ENCODE results near the gene NPIPA3. TPM values are rescaled to one million over a fixed set of nuclear protein-coding genes. Genes with fewer than 3 reads are reported as not detected.
"Not testable (repeated sequence)": the region's sequence is repeated elsewhere in the genome, so short reads cannot be mapped to it uniquely, and the experiment has no call there.

The NPIPA3 gene
- 2.9 TPM for polyA plus RNA-seq (2012; ENCODE audit: missing spikeins)

DNA sequence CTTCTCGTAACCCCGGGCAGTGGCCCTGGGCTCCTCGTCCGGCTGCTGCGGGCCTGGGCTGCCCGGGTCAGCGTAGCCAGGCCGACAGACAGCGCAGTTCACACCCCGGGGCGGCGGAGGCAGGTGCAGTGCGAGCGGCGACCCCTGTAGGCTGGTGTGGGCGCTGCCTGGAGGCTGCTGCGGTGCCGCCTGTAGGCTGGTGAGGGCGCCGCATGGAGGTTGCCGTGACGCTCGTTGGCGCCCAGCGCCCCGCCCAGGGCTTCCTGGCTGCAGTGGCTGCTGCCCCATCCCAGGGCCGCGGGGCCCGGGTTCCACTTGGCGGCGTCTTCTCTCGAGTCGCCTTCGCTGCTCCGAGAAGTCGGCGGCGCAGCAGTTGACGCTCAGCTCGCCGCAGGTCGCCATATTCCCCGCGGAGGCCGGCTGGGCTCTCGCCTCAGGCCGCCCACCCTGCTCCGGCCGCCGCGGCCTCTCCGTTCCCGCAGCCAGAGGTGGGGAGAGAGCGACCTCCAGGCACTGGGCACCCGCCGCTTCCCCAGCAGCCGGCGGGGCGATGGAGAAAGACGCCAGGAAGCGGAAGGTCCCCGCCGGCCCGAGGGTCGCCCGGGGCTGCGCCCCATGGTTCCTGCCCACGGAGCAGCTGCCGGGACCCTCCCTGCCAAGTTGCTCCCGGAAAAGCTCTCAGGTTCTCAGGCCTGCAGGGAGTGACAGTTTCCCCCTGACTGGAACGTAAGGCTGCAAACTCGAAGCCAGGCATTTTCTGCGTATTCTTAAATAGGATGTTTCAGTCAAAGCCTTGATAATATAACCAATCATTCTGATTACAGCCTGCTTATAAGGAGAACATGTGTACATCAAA lies at the start of gene NPIPA3:
Gene NPIPA3, plus strand, starts transcription at position 256 of the 856 bp plus-strand sequence. CDS start 5,533 bp downstream, outside the sequence.
- FAIRE-seq, result peak; percentile 92
- DNase-seq (ENCODE audit: insufficient read length), result not testable (repeated sequence)

DNA sequence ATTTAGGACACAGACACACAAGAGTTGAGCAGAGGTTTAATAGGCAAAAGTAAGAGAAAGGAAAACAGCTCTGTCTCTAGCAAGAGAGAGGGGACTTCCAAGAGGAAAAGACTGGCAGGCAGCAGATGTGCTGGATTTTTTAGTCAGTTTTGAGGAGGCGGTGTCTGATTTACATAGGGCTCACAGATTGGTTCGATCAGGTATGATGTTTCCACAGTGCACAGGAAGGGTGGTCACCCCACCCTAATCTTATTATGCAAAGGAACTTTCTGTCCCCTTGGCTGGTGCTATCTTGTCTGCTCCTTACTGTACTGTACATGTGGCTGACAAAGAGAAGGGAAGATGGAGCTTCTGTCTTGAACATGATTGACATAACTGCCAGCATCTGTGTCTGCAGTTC lies 45.1 kb upstream of the NPIPA3 start:
- DNase-seq (ENCODE audit: insufficient read length) (peak; percentile 33), FAIRE-seq (peak; percentile 68)
- TF ChIP-seq POLR2A (IDR thresholded peaks at IDR 0.05; ENCODE audit: low read depth, low read length) (peak; percentile 53), TAF1 (IDR thresholded peaks at IDR 0.05; ENCODE audit: borderline replicate concordance, low read depth, low read length) (peak; percentile 28; the same call in 1 of the 2 replicates), POLR2AphosphoS5 (IDR thresholded peaks at IDR 0.05; ENCODE audit: low read depth, low read length) (no peak)

DNA sequence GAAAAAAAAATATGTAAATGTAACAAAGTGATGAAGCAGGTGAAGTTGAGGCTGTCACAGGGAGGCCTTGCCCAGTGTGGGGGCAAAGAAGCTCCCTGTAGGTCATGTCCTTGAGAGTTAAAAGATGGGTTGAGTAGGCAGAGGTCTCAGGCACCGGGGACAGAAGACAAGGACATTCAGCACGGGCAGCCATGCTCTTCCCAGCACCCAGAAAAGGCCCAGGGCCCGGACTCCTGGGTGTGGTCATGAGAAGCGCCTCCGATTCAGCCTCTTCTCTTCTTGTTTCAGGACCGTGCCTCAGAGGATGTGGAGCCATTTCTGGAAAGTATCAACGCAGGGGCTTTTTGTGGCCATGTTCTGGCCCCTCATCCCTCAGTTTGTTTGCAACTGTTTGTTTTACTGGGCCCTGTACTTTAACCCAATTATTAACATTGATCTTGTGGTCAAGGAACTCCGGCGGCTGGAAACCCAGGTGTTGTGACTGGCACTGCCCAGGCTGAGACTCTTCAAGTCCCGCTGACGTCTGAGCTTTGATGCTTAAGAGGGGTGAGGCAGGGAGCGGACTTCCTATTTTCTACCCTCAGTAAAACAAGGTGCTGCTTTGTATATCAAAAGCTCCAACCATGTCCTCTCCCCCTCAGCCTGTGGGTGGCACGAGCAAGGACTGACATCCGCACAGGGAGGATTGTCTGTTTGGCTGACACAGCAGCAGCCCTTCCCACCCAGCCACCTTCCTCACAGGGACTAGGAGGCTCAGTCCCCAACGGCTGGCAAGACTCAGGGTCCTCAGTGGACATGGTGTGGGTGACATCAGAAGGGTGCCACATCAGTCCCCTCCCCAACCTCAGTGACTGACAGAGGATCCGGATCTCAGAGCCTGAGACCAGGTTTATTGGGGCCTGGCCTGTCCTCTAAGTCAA lies 35.6 kb upstream of the NPIPA3 start:
- TF ChIP-seq TAF1 (IDR thresholded peaks at IDR 0.05; ENCODE audit: borderline replicate concordance, low read depth, low read length), result no peak
- no peak for TF ChIP-seq POLR2AphosphoS5 (IDR thresholded peaks at IDR 0.05; ENCODE audit: low read depth, low read length)
- no peak for TF ChIP-seq POLR2A (IDR thresholded peaks at IDR 0.05; ENCODE audit: low read depth, low read length)
- FAIRE-seq, result no peak
- DNase-seq (ENCODE audit: insufficient read length), result no peak

DNA sequence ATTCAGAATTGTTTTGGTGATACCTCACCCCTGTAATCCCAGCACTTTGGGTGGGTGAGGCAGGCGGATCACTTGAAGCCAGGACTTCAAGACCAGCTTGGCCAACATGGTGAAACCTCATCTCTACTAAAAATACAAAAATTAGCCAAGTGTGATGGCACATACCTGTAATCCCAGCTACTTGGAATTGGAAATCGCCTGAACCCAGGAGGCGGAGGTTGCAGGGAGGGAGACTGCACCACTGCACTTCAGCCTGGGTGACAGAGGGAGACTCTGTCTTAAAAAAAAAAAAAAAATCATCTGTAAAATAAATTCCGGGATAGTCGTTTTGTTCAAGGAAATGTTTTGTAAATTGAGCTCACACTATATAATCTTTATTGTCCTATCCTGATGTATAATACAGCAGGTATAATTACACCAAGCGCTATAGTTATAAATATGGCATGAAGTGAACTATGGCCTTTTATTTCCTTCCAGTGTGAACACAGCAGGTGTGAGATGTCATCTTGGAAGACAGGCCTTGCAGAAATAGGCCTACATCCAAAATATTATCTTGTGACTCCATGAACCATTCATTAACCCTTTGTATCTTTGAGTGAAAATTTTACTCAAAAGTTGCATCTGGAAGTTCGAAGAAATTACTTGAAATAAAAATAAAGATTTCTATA lies 34.5 kb upstream of the NPIPA3 start:
- FAIRE-seq (no peak), DNase-seq (ENCODE audit: insufficient read length) (no peak)
- no peak for TF ChIP-seq POLR2A (IDR thresholded peaks at IDR 0.05; ENCODE audit: low read depth, low read length)
- TF ChIP-seq TAF1 (IDR thresholded peaks at IDR 0.05; ENCODE audit: borderline replicate concordance, low read depth, low read length), result no peak
- no peak for TF ChIP-seq POLR2AphosphoS5 (IDR thresholded peaks at IDR 0.05; ENCODE audit: low read depth, low read length)

DNA sequence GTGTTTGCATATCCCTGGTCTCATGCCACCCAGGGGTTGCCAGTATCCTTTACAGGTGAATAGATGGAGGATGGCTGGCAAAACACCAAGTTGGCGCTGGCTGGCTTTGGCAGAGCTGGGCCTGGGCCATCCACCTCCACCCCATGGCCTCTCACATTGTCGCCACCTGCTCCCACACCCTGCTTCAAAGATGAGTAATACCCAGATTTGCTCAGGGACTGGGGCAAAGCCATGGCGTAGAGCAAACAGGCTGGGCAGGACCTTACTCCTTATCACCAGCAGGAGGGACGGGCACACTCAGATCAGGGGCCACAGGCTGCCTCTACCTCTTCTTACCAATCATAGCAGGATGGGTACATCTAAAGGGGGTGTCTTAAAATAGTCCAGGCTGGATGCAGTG lies 33.4 kb upstream of the NPIPA3 start:
- DNase-seq (ENCODE audit: insufficient read length) (no peak), FAIRE-seq (no peak)
- TF ChIP-seq TAF1 (IDR thresholded peaks at IDR 0.05; ENCODE audit: borderline replicate concordance, low read depth, low read length) (no peak), POLR2AphosphoS5 (IDR thresholded peaks at IDR 0.05; ENCODE audit: low read depth, low read length) (no peak), POLR2A (IDR thresholded peaks at IDR 0.05; ENCODE audit: low read depth, low read length) (no peak)

GRCh38 chr16:14672403-14672971 lies 30.7 kb upstream of the NPIPA3 start:
- peak; percentile 33 for FAIRE-seq
- TF ChIP-seq POLR2A (IDR thresholded peaks at IDR 0.05; ENCODE audit: low read depth, low read length) (no peak), POLR2AphosphoS5 (IDR thresholded peaks at IDR 0.05; ENCODE audit: low read depth, low read length) (no peak)
- DNase-seq (ENCODE audit: insufficient read length), result peak; percentile 53

DNA sequence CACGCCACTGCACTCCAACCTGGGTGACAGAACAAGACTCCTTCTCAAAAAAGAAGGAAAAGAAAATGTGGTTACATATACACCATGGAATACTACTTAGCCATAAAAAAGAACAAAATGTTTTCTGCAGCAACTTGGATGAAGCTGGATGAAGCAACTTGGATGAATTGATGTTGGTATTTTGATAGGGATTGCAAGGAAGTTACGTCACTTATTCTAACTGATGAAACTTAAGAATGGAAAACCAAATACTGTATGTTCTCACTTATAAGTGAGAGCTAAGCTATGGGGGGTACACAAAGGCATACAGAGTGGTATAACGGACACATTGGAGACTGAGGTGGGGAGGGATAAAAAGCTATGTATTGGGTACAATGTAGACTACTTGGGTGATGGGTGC lies 26.6 kb upstream of the NPIPA3 start:
- no peak for FAIRE-seq
- no peak for TF ChIP-seq TAF1 (IDR thresholded peaks at IDR 0.05; ENCODE audit: borderline replicate concordance, low read depth, low read length)
- no peak for TF ChIP-seq POLR2AphosphoS5 (IDR thresholded peaks at IDR 0.05; ENCODE audit: low read depth, low read length)
- TF ChIP-seq POLR2A (IDR thresholded peaks at IDR 0.05; ENCODE audit: low read depth, low read length), result no peak
- DNase-seq (ENCODE audit: insufficient read length), result no peak

- FAIRE-seq (no peak), DNase-seq (ENCODE audit: insufficient read length) (no peak)
- TF ChIP-seq POLR2AphosphoS5 (IDR thresholded peaks at IDR 0.05; ENCODE audit: low read depth, low read length), result no peak
- TF ChIP-seq POLR2A (IDR thresholded peaks at IDR 0.05; ENCODE audit: low read depth, low read length), result no peak
These were observed 25.6 kb upstream of the NPIPA3 start for GRCh38 chr16:14677627-14678026.

DNA sequence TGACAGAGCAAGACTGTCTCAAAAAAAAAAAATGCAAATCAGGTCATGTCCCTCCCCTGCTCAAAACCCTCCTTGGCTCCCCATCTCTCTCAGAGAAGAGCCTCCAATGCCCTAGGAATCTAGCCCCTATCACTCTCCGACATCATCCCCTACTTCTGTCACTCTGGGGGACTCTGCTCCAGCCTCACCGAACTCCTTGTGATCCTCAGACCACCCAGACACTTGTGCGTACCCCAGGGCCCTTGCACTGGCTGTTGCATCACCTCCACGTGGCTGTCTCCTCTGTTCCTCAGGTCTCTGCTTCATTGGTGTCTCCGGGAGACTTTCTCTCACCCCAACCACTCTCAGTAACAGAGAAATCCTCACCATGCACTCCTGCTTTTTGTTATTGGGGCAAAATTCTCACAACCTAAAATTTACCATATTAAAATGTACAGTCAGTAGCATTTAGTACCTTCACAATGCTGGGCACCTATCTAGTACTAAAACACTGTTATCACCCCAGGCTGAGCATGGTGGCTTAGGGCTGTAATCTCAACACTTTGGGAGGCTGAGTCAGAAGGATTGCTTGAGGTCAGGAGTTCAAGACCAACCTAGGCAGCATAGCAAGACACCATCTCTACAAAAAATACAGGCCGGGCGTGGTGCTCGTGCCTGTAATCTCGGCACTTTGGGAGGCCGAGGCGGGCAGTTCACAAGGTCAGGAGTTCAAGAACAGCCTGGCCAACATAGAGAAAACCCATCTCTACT lies 24.3 kb upstream of the NPIPA3 start:
- no peak for FAIRE-seq
- no peak for TF ChIP-seq POLR2A (IDR thresholded peaks at IDR 0.05; ENCODE audit: low read depth, low read length)
- no peak for TF ChIP-seq POLR2AphosphoS5 (IDR thresholded peaks at IDR 0.05; ENCODE audit: low read depth, low read length)
- no peak for TF ChIP-seq TAF1 (IDR thresholded peaks at IDR 0.05; ENCODE audit: borderline replicate concordance, low read depth, low read length)
- no peak for DNase-seq (ENCODE audit: insufficient read length)

GRCh38 chr16:14680396-14680795 lies 22.8 kb upstream of the NPIPA3 start:
- FAIRE-seq; DNase-seq (ENCODE audit: insufficient read length): not testable (repeated sequence)

DNA sequence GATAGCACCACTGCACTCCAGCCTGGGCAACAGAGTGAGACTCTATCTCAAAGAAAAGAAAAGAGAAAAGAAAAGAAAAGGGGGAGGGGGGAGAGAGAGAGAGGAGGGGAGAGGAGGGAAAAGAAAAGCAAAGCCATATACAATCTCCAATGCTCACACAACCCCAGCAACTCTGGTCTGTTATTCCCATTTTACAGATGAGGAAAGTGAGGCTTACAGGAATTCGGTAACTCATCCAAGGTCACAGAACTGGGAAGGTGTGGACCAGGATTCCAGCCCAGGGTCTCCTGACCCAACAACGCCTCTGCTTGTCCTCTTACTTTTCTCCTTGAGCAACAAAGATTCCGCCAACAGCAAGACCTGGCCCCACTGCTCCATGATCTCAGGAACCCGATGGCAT lies 22.1 kb upstream of the NPIPA3 start:
- TF ChIP-seq POLR2AphosphoS5 (IDR thresholded peaks at IDR 0.05; ENCODE audit: low read depth, low read length) (no peak), POLR2A (IDR thresholded peaks at IDR 0.05; ENCODE audit: low read depth, low read length) (no peak), TAF1 (IDR thresholded peaks at IDR 0.05; ENCODE audit: borderline replicate concordance, low read depth, low read length) (no peak)
- no peak for DNase-seq (ENCODE audit: insufficient read length)
- FAIRE-seq, result no peak
